ENCODE data around the gene UGT1A10.

DNA sequence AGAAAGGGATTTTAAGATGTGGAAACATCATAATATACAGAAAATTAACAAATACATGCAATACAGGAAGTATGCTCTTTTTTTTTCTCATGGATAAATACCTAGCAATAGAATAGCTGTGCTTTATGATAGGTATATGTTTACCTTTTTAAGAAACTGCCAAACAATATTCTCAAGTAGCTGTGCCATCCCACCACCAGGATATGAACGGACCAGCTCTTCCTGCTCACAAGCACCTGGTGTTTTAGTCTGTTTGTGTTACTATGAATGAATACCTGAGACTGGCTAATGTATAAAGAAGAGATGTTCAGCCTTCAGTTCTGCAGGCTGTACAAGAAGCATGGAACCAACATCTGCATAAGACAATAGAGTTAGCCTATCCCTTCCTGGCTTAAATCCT, 38.7 kb upstream of the UGT1A10 start:
- TF ChIP-seq POLR2A (IDR thresholded peaks at IDR 0.05; ENCODE audit: low read depth, low read length) (no peak), JUN (IDR thresholded peaks at IDR 0.05; ENCODE audit: borderline replicate concordance, insufficient read depth, insufficient read length, low read depth) (no peak)
- TF ChIP-seq, protein P1, sequence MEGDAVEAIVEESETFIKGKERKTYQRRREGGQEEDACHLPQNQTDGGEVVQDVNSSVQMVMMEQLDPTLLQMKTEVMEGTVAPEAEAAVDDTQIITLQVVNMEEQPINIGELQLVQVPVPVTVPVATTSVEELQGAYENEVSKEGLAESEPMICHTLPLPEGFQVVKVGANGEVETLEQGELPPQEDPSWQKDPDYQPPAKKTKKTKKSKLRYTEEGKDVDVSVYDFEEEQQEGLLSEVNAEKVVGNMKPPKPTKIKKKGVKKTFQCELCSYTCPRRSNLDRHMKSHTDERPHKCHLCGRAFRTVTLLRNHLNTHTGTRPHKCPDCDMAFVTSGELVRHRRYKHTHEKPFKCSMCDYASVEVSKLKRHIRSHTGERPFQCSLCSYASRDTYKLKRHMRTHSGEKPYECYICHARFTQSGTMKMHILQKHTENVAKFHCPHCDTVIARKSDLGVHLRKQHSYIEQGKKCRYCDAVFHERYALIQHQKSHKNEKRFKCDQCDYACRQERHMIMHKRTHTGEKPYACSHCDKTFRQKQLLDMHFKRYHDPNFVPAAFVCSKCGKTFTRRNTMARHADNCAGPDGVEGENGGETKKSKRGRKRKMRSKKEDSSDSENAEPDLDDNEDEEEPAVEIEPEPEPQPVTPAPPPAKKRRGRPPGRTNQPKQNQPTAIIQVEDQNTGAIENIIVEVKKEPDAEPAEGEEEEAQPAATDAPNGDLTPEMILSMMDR (IDR thresholded peaks at IDR 0.05; ENCODE audit: extremely low read depth in 1 of 2, insufficient read depth in 1 of 2, low read depth in 1 of 2, low read length in 2 of 2), result no peak
